ENCODE measurements around the gene COMMD8. TPM values are rescaled to one million over a fixed set of nuclear protein-coding genes. Genes with fewer than 3 reads are reported as not detected.

Gene COMMD8
- 10 to 100 TPM; 11.5 to 22.2 (median 15.2) TPM for total RNA-seq
- 10 to 100 TPM in 1 of 2 donors, 1 to 10 TPM in 1; 9.2 to 18.2 TPM for polyA plus RNA-seq
- long read RNA-seq, donor 1, transcript COMMD8-201 (5 exons, 1,469 nt): major isoform, 22 of 23 reads
- long read RNA-seq, donor 1, partial matches to known transcripts: 0 of 23 reads
- long read RNA-seq, donor 1, other reads (novel, unspliced or antisense): 1 of 23 reads
- long read RNA-seq, donor 2, transcript COMMD8-201 (5 exons, 1,469 nt): major isoform, 32 of 34 reads
- long read RNA-seq, donor 2, partial matches to known transcripts: 0 of 34 reads
- long read RNA-seq, donor 2, other reads (novel, unspliced or antisense): 2 of 34 reads
- long read RNA-seq, donor 3, transcript COMMD8-201 (5 exons, 1,469 nt): major isoform, 36 of 46 reads
- long read RNA-seq, donor 3, partial matches to known transcripts: 5 of 46 reads
- long read RNA-seq, donor 3, other reads (novel, unspliced or antisense): 5 of 46 reads

DNA sequence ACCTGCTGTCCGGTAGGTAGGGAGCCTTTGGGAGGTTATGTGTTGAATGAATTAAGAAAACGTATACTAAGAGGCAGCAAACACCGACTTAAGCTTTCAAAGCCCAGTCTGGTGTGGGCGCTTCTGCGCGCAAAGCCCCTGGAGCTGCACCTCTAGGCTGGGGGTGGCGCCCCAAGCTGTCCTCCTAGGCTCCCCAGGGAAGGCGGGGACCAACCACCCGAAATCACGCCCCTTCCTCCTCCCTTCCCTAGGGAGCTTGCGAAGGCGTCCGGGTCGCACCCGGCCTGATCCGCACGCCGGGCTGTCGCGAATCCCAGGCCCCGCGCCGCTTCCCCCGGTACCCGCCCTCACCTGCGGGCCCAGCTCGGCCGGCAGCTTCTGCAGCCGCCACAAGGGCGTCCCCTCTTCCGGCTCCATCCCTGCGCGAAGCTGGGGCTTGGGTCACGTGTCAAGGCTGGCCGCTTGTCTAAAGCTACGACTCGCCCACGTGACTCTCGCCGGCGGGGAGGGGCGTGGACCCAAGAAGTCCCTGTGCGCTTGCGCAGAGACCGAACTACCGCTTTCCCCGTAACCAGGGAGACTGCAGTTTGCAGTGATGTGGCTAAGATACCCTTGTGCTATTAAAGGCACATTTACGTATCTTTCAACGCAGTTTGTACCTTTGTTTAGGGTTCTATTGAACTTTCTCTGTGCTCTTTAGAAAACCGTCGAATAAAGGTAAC, at the start of gene COMMD8:
COMMD8 (minus strand) TSS at position 468 of the 722 bp plus-strand sequence; CDS start at position 417, 51 bp downstream.
- Histone ChIP-seq H3K9me3 (no peaks in the 10 kb centered on the region), H3K4me1 (peaks cover 0 to 29% (median 16%) of the 10 kb centered on the region in 9 donors), H3K27me3 (no peaks in the 10 kb centered on the region), H3K4me3 (peak within 1 kb of the TSS; percentile 60 to 92 (median 86)), H3K36me3 (peaks cover 0 to 18% (median 4%) of the 10 kb centered on the region in 9 donors), H3K27ac (peak within 1 kb of the TSS; percentile 32 to 95 (median 88))
- intact Hi-C loops (cut with DNase I): loop anchor here in 6 of 10 donors (1.0 to 10.0 kb wide), 4 partner anchors 21 to 101 kb away; partner anchors contain the start of gene ATP10D (in 4 of the 6)
- peak; percentile 96 to 97 for DNase-seq
- ATAC-seq: peak; percentile 99 to 100 (median 99)
- WGBS, 2 donors: 1% methylated on average over 51 of the region's 51 CpGs
- TF ChIP-seq, protein P1, sequence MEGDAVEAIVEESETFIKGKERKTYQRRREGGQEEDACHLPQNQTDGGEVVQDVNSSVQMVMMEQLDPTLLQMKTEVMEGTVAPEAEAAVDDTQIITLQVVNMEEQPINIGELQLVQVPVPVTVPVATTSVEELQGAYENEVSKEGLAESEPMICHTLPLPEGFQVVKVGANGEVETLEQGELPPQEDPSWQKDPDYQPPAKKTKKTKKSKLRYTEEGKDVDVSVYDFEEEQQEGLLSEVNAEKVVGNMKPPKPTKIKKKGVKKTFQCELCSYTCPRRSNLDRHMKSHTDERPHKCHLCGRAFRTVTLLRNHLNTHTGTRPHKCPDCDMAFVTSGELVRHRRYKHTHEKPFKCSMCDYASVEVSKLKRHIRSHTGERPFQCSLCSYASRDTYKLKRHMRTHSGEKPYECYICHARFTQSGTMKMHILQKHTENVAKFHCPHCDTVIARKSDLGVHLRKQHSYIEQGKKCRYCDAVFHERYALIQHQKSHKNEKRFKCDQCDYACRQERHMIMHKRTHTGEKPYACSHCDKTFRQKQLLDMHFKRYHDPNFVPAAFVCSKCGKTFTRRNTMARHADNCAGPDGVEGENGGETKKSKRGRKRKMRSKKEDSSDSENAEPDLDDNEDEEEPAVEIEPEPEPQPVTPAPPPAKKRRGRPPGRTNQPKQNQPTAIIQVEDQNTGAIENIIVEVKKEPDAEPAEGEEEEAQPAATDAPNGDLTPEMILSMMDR (IDR thresholded peaks at IDR 0.05): peak in 7 of 9 donors; percentile 10 to 57 (median 43)

DNA sequence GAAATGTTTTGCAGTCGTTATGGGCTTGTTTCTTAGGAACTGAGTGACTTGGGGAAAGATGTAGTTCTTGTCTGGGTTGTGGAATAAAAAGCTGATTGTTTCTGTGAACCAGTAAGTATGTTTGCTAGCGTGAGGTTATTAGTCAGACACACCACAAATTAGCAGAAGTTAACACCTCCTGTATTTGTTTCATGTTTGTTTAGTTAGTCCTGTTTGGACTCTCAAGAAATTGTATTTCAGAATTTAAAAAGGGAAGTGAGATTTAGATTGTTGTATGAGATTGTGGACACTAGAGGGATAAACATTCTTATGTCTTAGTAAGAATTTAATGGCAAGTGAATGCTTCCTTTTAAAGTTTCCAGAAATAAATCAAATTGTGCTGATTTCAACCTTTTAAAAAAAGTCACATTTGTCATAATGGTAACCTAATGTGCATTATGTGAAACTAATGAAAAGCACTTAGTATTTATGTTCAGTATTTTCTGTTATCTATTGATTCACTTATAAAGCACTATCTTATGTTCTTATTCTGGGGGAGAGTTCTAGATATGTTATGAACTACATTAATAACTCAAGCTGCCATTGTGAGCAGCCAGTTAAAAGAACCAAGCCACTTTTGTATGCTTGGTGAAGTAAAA, 47.1 kb upstream of the COMMD8 start:
- 43 to 73% methylated on average over 2 of the region's 2 CpGs for WGBS, 2 donors
- peak in 2 of 8 donors; percentile 41 to 49 for ATAC-seq
- peak overlapping the region in 5 of 10 donors; percentile 23 to 55 (median 35) for H3K27ac ChIP-seq
- intact Hi-C loops (cut with DNase I): no loop called here
- TF ChIP-seq, protein P1 (IDR thresholded peaks at IDR 0.05): peak in 4 of 9 donors; percentile 11 to 39 (median 26)
- peaks cover 0 to 36% (median 18%) of the 10 kb centered on the region in 9 donors for H3K4me1 ChIP-seq
- H3K36me3 ChIP-seq: peaks cover 0 to 34% (median 11%) of the 10 kb centered on the region in 9 donors
- no peaks in the 10 kb centered on the region for H3K27me3 ChIP-seq
- DNase-seq: no peak
- H3K4me3 ChIP-seq: no peak overlapping the region
- H3K9me3 ChIP-seq: no peaks in the 10 kb centered on the region

DNA sequence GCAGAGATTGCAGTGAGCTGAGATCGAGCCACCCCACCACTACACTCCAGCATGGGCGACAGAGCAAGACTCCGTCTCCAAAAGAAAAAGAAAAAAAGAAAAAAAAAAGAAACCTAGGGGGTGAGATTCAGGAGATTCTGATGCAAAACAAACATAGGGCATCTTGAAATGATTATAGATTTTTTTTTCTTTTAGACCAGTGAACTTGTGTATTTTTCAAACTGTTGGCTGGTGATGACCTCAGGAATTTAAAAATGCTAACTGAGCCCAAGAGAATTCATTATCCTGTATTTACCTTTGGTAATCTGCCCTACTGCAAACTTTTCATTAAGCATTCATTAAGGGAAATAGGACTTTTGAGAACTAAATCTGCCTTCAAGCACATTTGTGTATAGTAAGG, 42.2 kb upstream of the COMMD8 start:
- H3K27me3 ChIP-seq: no peaks in the 10 kb centered on the region
- TF ChIP-seq, protein P1 (IDR thresholded peaks at IDR 0.05): no peak
- WGBS, 2 donors: 94 to 97% methylated on average over 3 of the region's 3 CpGs
- DNase-seq: no peak
- H3K4me3 ChIP-seq: no peak overlapping the region
- no peaks in the 10 kb centered on the region for H3K9me3 ChIP-seq
- no peaks in the 10 kb centered on the region for H3K36me3 ChIP-seq
- intact Hi-C loops (cut with DNase I): no loop called here
- peaks cover 0 to 29% (median 12%) of the 10 kb centered on the region in 9 donors for H3K4me1 ChIP-seq
- no peak overlapping the region for H3K27ac ChIP-seq
- ATAC-seq: no peak

DNA sequence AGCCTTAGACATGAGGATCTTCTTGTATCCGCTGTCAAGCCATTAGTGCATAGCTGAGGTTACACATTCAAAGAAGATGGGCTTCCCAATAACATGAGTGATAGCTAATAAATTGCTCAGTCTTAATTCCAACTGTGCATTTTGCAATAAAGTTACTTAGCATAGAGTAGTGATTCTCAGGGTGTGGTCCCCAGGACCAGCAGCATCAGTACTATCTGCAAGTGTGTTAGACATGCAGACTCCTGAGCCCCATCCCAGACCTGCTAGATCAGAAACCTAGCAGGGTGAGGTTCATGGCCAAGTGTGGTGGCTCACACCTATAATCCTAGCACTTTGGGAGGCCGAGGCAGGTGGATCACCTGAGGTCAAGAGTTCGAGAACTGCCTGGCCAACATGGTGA, 41.6 kb upstream of the COMMD8 start:
- Histone ChIP-seq H3K9me3 (no peaks in the 10 kb centered on the region), H3K4me3 (no peak overlapping the region), H3K36me3 (no peaks in the 10 kb centered on the region), H3K4me1 (peaks cover 0 to 29% (median 7%) of the 10 kb centered on the region in 9 donors), H3K27me3 (no peaks in the 10 kb centered on the region), H3K27ac (no peak overlapping the region)
- ATAC-seq (no peak), DNase-seq (no peak)
- TF ChIP-seq, protein P1 (IDR thresholded peaks at IDR 0.05): no peak
- intact Hi-C loops (cut with DNase I): no loop called here
- WGBS, 2 donors: 83 to 86% methylated on average over 3 of the region's 3 CpGs
